ENCODE measurements around the gene HIPK4. TPM values are rescaled to one million over a fixed set of nuclear protein-coding genes. Genes with fewer than 3 reads are reported as not detected.

HIPK4 gene
- total and polyA plus RNA-seq, 9 of the 15 experiments (the other 6 are each of a cell fraction or from before 2014, with no cell fraction given), result 0.06 to 0.09 TPM; not detected in 7

DNA sequence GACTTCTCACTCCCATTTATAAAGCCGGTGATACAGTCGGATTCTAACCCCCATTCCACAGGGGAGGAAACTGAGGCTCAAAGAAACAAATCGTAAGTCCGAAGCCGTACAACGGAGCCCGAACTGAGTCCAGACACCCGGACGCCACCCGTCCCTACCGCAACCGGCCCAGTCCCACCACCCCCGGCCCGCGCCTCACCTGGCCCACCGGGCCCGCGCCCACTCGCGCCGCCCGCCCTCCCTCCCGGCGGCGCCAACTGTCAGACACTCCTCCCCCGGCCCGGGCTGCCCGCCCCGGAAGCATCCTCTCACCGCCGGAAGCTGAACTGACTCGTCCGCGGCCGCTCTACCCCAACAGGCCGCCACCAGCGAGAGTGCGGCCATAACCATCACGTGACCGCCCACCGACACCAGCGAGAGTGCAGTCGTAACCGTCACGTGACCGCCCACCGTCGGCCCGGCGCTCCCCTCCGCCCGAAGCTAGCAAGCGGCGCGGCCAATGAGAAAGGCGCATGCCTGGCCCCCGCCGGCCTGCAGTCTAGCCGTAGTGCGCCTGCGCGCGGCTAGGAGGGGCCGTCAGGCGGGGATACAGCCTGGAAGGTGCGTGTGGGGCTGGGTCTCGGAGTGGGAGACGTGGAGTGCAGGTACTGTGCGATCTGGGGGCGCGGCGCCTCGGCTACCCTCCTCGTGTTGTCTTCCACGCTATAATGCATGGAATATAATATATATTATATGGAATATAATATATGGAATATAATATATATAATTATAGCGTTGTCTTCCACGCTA is 41.7 kb downstream of the HIPK4 start, which contains the start of the genes C19orf47 and PLD3 (continued):
- peak in 1 of 2 experiments; percentile 96; a peak in 1 of 4 replicates for TF ChIP-seq KDM4B (IDR thresholded peaks at IDR 0.05; ENCODE audit: borderline replicate concordance in 2 of 2, low read depth in 1 of 2)
- TF ChIP-seq ZZZ3 (IDR thresholded peaks at IDR 0.05), result no peak
- no peak for TF ChIP-seq ZNF274 (IDR thresholded peaks at IDR 0.05; ENCODE audit: borderline replicate concordance, low read depth, low read length)
- TF ChIP-seq FOS (IDR thresholded peaks at IDR 0.05; ENCODE audit: extremely low read depth, insufficient read length), result peak; percentile 80
- 0 out of 4 replicates have a peak, but pooled peaks of 1 of the 2 experiments have one; percentile 10 for TF ChIP-seq HDAC1 (IDR thresholded peaks at IDR 0.05)
- TF ChIP-seq POLR2B (IDR thresholded peaks at IDR 0.05; ENCODE audit: low read depth, partially characterized antibody), result peak; percentile 72
- 0 out of 2 replicates have a peak, but pooled peaks have one; percentile 37 for TF ChIP-seq SAFB (IDR thresholded peaks at IDR 0.05; ENCODE audit: borderline replicate concordance, low read depth, low read length)
- TF ChIP-seq SMAD3 (CRISPR knock-in tag; conservative IDR thresholded peaks at IDR 0.05), result 0 out of 2 replicates have a peak, but pooled peaks have one; percentile 16
- TF ChIP-seq, protein P1, sequence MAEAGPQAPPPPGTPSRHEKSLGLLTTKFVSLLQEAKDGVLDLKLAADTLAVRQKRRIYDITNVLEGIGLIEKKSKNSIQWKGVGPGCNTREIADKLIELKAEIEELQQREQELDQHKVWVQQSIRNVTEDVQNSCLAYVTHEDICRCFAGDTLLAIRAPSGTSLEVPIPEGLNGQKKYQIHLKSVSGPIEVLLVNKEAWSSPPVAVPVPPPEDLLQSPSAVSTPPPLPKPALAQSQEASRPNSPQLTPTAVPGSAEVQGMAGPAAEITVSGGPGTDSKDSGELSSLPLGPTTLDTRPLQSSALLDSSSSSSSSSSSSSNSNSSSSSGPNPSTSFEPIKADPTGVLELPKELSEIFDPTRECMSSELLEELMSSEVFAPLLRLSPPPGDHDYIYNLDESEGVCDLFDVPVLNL (CRISPR knock-in tag; IDR thresholded peaks at IDR 0.05; ENCODE audit: low read depth), result no peak
- TF ChIP-seq, protein P2, sequence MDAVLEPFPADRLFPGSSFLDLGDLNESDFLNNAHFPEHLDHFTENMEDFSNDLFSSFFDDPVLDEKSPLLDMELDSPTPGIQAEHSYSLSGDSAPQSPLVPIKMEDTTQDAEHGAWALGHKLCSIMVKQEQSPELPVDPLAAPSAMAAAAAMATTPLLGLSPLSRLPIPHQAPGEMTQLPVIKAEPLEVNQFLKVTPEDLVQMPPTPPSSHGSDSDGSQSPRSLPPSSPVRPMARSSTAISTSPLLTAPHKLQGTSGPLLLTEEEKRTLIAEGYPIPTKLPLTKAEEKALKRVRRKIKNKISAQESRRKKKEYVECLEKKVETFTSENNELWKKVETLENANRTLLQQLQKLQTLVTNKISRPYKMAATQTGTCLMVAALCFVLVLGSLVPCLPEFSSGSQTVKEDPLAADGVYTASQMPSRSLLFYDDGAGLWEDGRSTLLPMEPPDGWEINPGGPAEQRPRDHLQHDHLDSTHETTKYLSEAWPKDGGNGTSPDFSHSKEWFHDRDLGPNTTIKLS (IDR thresholded peaks at IDR 0.05; ENCODE audit: borderline replicate concordance, low read depth), result peak; percentile 47; the same call in 1 of the 2 replicates
- TF ChIP-seq KDM1A (IDR thresholded peaks at IDR 0.05), result no peak
- TF ChIP-seq FOXA1 (IDR thresholded peaks at IDR 0.05; ENCODE audit: borderline replicate concordance), result no peak
- no peak for TF ChIP-seq MAFF (IDR thresholded peaks at IDR 0.05; ENCODE audit: low read length)
- peak; percentile 85 for TF ChIP-seq TAF1 (IDR thresholded peaks at IDR 0.05; ENCODE audit: control insufficient read depth, extremely low read depth, insufficient read depth, low read length, severe bottlenecking)
- TF ChIP-seq, protein P3, sequence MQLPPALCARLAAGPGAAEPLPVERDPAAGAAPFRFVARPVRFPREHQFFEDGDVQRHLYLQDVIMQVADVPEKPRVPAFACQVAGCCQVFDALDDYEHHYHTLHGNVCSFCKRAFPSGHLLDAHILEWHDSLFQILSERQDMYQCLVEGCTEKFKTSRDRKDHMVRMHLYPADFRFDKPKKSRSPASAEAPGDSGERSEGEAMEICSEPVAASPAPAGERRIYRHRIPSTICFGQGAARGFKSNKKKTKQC (CRISPR knock-in tag; IDR thresholded peaks at IDR 0.05), result no peak

All from K562 (cell line).